ENCODE measurements around the gene C10orf62. TPM values are rescaled to one million over a fixed set of nuclear protein-coding genes. Genes with fewer than 3 reads are reported as not detected.

Gene C10orf62
- total and polyA plus RNA-seq, 9 of the 15 experiments (the other 6 are each of a cell fraction or from before 2014, with no cell fraction given) = not detected

- ChIA-PET POLR2A (no interaction called here), CTCF (ENCODE audit: low intra/inter-chr PET ratio) (no interaction called here)
- H3K9ac ChIP-seq (ENCODE audit: insufficient read depth in 1 of 2, low read depth in 2 of 2, low read length in 2 of 2) = no peak overlapping the region
- TF ChIP-seq ZNF23 (CRISPR knock-in tag; IDR thresholded peaks at IDR 0.05) (no peak), LARP7 (IDR thresholded peaks at IDR 0.05) (no peak), ZNF133 (CRISPR knock-in tag; IDR thresholded peaks at IDR 0.05) (no peak)
- 34% methylated on average over 9 of the region's 13 CpGs for WGBS (ENCODE audit: insufficient coverage, low coverage, missing lambda C conversion rate)
- no peaks in the 10 kb centered on the region for H3K36me3 ChIP-seq (ENCODE audit: control insufficient read depth, insufficient read depth, low read length)
- FAIRE-seq (no peak), DNase-seq (ENCODE audit: extremely low read depth in 1 of 4, low spot score in 3 of 4) (no peak), ATAC-seq (no peak)
- H3K4me1 ChIP-seq (replicated peaks in 1 of 2; ENCODE audit: control insufficient read depth in 2 of 2, insufficient read depth in 2 of 2, low read length in 2 of 2) = peaks cover 0 to 4% of the 10 kb centered on the region in 2 experiments; a peak in 3 of 5 replicates
- H3K9me1 ChIP-seq (ENCODE audit: control insufficient read depth, insufficient read depth, low read length) = no peaks in the 10 kb centered on the region
- H3K27me3 ChIP-seq (ENCODE audit: control insufficient read depth in 2 of 2, insufficient read depth in 2 of 2, low read length in 2 of 2) = no peaks in the 10 kb centered on the region
- no TSS peak for BruUV-seq (replicated peaks)
- no peaks in the 10 kb centered on the region for H3K79me2 ChIP-seq (ENCODE audit: control insufficient read depth, insufficient read depth, low read length)
- H3K4me3 ChIP-seq = no peak overlapping the region
- in situ Hi-C loops (cut with MboI) = no loop called here
- H3K9me3 ChIP-seq (replicated peaks; ENCODE audit: control insufficient read depth, insufficient read depth, low read depth, low read length) = no peaks in the 10 kb centered on the region
- H3K27ac ChIP-seq (ENCODE audit: extremely low read depth, low read depth, low read length) = no peak overlapping the region
- no peak overlapping the region for H2AFZ ChIP-seq (ENCODE audit: low read depth, low read length)
- intact Hi-C loops (cut with micrococcal nuclease) = no loop called here
- no peaks in the 10 kb centered on the region for H4K20me1 ChIP-seq (replicated peaks; ENCODE audit: control insufficient read depth, insufficient read depth, low read length)
- no peak overlapping the region for H3K4me2 ChIP-seq (ENCODE audit: insufficient read depth, low read length)
These were observed 6.0 kb upstream of the C10orf62 start for GRCh38 chr10:97583476-97583875.

GRCh38 chr10:97584060-97584797, 5.3 kb upstream of the C10orf62 start, which contains the start of gene HOGA1:
Gene HOGA1 (plus strand): TSS chr10:97584389. CDS start chr10:97584704, 315 bp downstream.
- no peak for ATAC-seq
- Histone ChIP-seq H3K9ac (ENCODE audit: insufficient read depth in 1 of 2, low read depth in 2 of 2, low read length in 2 of 2) (no peak within 1 kb of the TSS), H3K9me1 (ENCODE audit: control insufficient read depth, insufficient read depth, low read length) (no peaks in the 10 kb centered on the region), H4K20me1 (replicated peaks; ENCODE audit: control insufficient read depth, insufficient read depth, low read length) (no peaks in the 10 kb centered on the region), H3K79me2 (ENCODE audit: control insufficient read depth, insufficient read depth, low read length) (no peaks in the 10 kb centered on the region), H3K4me2 (ENCODE audit: insufficient read depth, low read length) (no peak within 1 kb of the TSS), H3K4me1 (replicated peaks in 1 of 2; ENCODE audit: control insufficient read depth in 2 of 2, insufficient read depth in 2 of 2, low read length in 2 of 2) (peaks cover 0 to 3% of the 10 kb centered on the region in 2 experiments; a peak in 3 of 5 replicates), H3K4me3 (no peak within 1 kb of the TSS), H3K9me3 (replicated peaks; ENCODE audit: control insufficient read depth, insufficient read depth, low read depth, low read length) (no peaks in the 10 kb centered on the region), H2AFZ (ENCODE audit: low read depth, low read length) (0 out of 2 replicates have a peak within 1 kb of the TSS, but pooled peaks have one; percentile 32), H3K27ac (ENCODE audit: extremely low read depth, low read depth, low read length) (no peak within 1 kb of the TSS), H3K36me3 (ENCODE audit: control insufficient read depth, insufficient read depth, low read length) (no peaks in the 10 kb centered on the region), H3K27me3 (ENCODE audit: control insufficient read depth in 2 of 2, insufficient read depth in 2 of 2, low read length in 2 of 2) (no peaks in the 10 kb centered on the region)
- DNase-seq (ENCODE audit: extremely low read depth in 1 of 4, low spot score in 3 of 4) = no peak
- intact Hi-C loops (cut with micrococcal nuclease) = no loop called here
- POLR2A ChIA-PET = no interaction called here
- WGBS (ENCODE audit: insufficient coverage, low coverage, missing lambda C conversion rate) = 38% methylated on average over 4 of the region's 5 CpGs
- in situ Hi-C loops (cut with MboI) = no loop called here
- no peak for FAIRE-seq
- CTCF ChIA-PET (ENCODE audit: low intra/inter-chr PET ratio) = no interaction called here
- TF ChIP-seq ZMIZ1 (IDR thresholded peaks at IDR 0.05; ENCODE audit: low read depth in 2 of 2, low read length in 2 of 2) = no peak
- no peak for TF ChIP-seq NUFIP1 (IDR thresholded peaks at IDR 0.05; ENCODE audit: partially characterized antibody)
- TF ChIP-seq USF2 (CRISPR knock-in tag; IDR thresholded peaks at IDR 0.05) = 0 out of 2 replicates have a peak, but pooled peaks have one; percentile 26
- no peak for TF ChIP-seq ESRRA (IDR thresholded peaks at IDR 0.05; ENCODE audit: borderline replicate concordance, low read depth)
- no peak for TF ChIP-seq SRF (CRISPR knock-in tag; IDR thresholded peaks at IDR 0.05)
- TF ChIP-seq USF1 (CRISPR knock-in tag; IDR thresholded peaks at IDR 0.05) = peak; percentile 33; the same call in 1 of the 2 replicates
- BruUV-seq (replicated peaks) = no TSS peak

Measured in K562 (cell line).